Esophagus squamous epithelium (tissue), 5 donors: Measurements from ENCODE around the gene KCNQ1. TPM values are rescaled to one million over a fixed set of nuclear protein-coding genes. Genes with fewer than 3 reads are reported as not detected.

ENCODE experiments used
- DNase-seq: peaks from one replicate; lab custom pipeline; 2025; lab: John Stamatoyannopoulos, UW
- H3K27ac ChIP-seq, 4 donors: fragments of 200-600 bp; sonication (generic); one replicate each; pipeline ENCODE4 v1.5.1; 2016 to 2019; ENCODE audit warnings: mild to moderate bottlenecking in 1 of 4
- H3K27me3 ChIP-seq, 4 donors: fragments of 200-600 bp; sonication (generic); 1 replicate in 3 of 4; 2 replicates in 1 of 4; pipeline versions ENCODE4 v1.5.1 to v1.6.0; 2017 to 2021; ENCODE audit warnings: antibody characterized with exemption in 1 of 4
- H3K36me3 ChIP-seq, 3 donors: fragments of 200-600 bp; sonication (generic); one replicate each; pipeline ENCODE4 v1.5.1; 2016 to 2019
- H3K4me1 ChIP-seq, 3 donors: fragments of 200-600 bp; sonication (generic); one replicate each; pipeline ENCODE4 v1.5.1; 2017 to 2019
- H3K4me3 ChIP-seq, 4 donors: fragments of 200-600 bp; sonication (generic); 1 replicate in 3 of 4; 2 replicates in 1 of 4; pipeline ENCODE4 v1.5.1; 2016 to 2019; ENCODE audit warnings: mild to moderate bottlenecking in 2 of 4, moderate library complexity in 1 of 4
- H3K9me3 ChIP-seq, 3 donors: fragments of 200-600 bp; sonication (generic); one replicate each; pipeline ENCODE4 v1.5.1; 2016 to 2019
- CTCF ChIP-seq, 6 experiments: fragments of 450-650 bp in 4 of 6; fragments of 200-600 bp in 2 of 6; sonication (generic) in 2 of 6; IDR thresholded peaks; one replicate each; pipeline ENCODE4 v1.5.1; 2016 to 2019; ENCODE audit warnings: antibody characterized with exemption in 6 of 6, mild to moderate bottlenecking in 4 of 6, moderate library complexity in 4 of 6
- POLR2A ChIP-seq, 4 donors: fragments of 450-650 bp; IDR thresholded peaks; one replicate each; pipeline ENCODE4 v1.6.1; 2017; ENCODE audit warnings: antibody characterized with exemption in 4 of 4, mild to moderate bottlenecking in 4 of 4, moderate library complexity in 3 of 4
- WGBS, 2 donors: methylation state at CpG; one replicate each; pipeline ENCODE4 v1.1.5; 2018; 5-methylcytosine and 5-hydroxymethylcytosine counted together
- intact Hi-C: fragments of 100-400 bp; cut with DNase I; formaldehyde crosslinking; loops from one replicate; pipeline ENCODE4 v1.15.0; 2022
- total RNA-seq, 4 donors: library from RNA; depleted of rRNA; stranded (reverse); fragments of >200 nt; gene quantifications; one replicate each; pipeline ENCODE4 v1.1.0, GENCODE V29; 2016
- donor health status: DM: yes; HTN: yes; CAD: no.

The KCNQ1 gene
- total RNA-seq, 4 donors from 2014 or later: 0.61 to 3.1 (median 0.72) TPM

- intact Hi-C loops: no loop called here
- H3K9me3 ChIP-seq: no peaks in the 10 kb centered on the region
- H3K27me3 ChIP-seq: no peaks in the 10 kb centered on the region
- TF ChIP-seq POLR2A (IDR thresholded peaks at IDR 0.05): peak in 1 of 4 donors; percentile 72
- TF ChIP-seq CTCF (IDR thresholded peaks at IDR 0.05): no peak
- DNase-seq: no peak
- peaks cover 0 to 39% (median 0%) of the 10 kb centered on the region in 3 donors for H3K4me1 ChIP-seq
- no peaks in the 10 kb centered on the region for H3K36me3 ChIP-seq
- 48 to 51% methylated on average over 4 to 9 of the region's 52 CpGs for WGBS, 2 donors
- H3K4me3 ChIP-seq: peak overlapping the region; percentile 54 to 83 (median 76)
- peak overlapping the region; percentile 88 to 94 (median 90) for H3K27ac ChIP-seq
Measured at GRCh38 chr11:2700415-2701211, 255.8 kb downstream of the KCNQ1 start.

- no peak overlapping the region for H3K4me3 ChIP-seq
- H3K27ac ChIP-seq: peak overlapping the region; percentile 88 to 94 (median 90)
- H3K27me3 ChIP-seq: no peaks in the 10 kb centered on the region
- DNase-seq: no peak
- H3K4me1 ChIP-seq: peaks cover 0 to 39% (median 0%) of the 10 kb centered on the region in 3 donors
- H3K36me3 ChIP-seq: no peaks in the 10 kb centered on the region
- intact Hi-C loops: no loop called here
- TF ChIP-seq POLR2A (IDR thresholded peaks at IDR 0.05) (no peak), CTCF (IDR thresholded peaks at IDR 0.05) (no peak)
- H3K9me3 ChIP-seq: peaks cover 0 to 3% (median 0%) of the 10 kb centered on the region in 3 donors
- WGBS, 2 donors: 64 to 73% methylated on average over 2 to 5 of the region's 7 CpGs
Measured at GRCh38 chr11:2701230-2701629, 256.4 kb downstream of the KCNQ1 start.

- H3K4me1 ChIP-seq: peaks cover 0 to 36% (median 0%) of the 10 kb centered on the region in 3 donors
- H3K9me3 ChIP-seq: peaks cover 0 to 5% (median 0%) of the 10 kb centered on the region in 3 donors
- DNase-seq: no peak
- intact Hi-C loops: no loop called here
- 91 to 95% methylated on average over 4 of the region's 5 CpGs for WGBS, 2 donors
- H3K27ac ChIP-seq: no peak overlapping the region
- H3K36me3 ChIP-seq: no peaks in the 10 kb centered on the region
- no peak overlapping the region for H3K4me3 ChIP-seq
- no peak for TF ChIP-seq CTCF (IDR thresholded peaks at IDR 0.05)
- no peak for TF ChIP-seq POLR2A (IDR thresholded peaks at IDR 0.05)
- H3K27me3 ChIP-seq: no peaks in the 10 kb centered on the region
Measured at GRCh38 chr11:2701898-2702434, 257.2 kb downstream of the KCNQ1 start.

GRCh38 chr11:2702771-2703362, 258.1 kb downstream of the KCNQ1 start:
- intact Hi-C loops: no loop called here

More at GRCh38 chr11:2702771-2703362, 258.1 kb downstream of the KCNQ1 start:
- TF ChIP-seq CTCF (IDR thresholded peaks at IDR 0.05) (no peak), POLR2A (IDR thresholded peaks at IDR 0.05) (no peak)
- peaks cover 0 to 5% (median 0%) of the 10 kb centered on the region in 3 donors for H3K9me3 ChIP-seq
- H3K4me3 ChIP-seq: no peak overlapping the region
- peaks cover 0 to 28% (median 0%) of the 10 kb centered on the region in 3 donors for H3K4me1 ChIP-seq
- no peaks in the 10 kb centered on the region for H3K27me3 ChIP-seq
- DNase-seq: no peak
- WGBS, 2 donors: 0 to 42% methylated on average over 1 to 6 of the region's 17 CpGs
- H3K36me3 ChIP-seq: no peaks in the 10 kb centered on the region
- H3K27ac ChIP-seq: no peak overlapping the region
